Amygdala (tissue), 56 donors: ENCODE measurements around the gene EFCAB3.
"Not testable (repeated sequence)": the region's sequence is repeated elsewhere in the genome, so short reads cannot be mapped to it uniquely, and the experiment has no call there.

Experiments
- DNase-seq, 56 donors: peaks; one replicate each; lab custom pipeline; 2025; lab: John Stamatoyannopoulos, UW

EFCAB3 gene

DNA sequence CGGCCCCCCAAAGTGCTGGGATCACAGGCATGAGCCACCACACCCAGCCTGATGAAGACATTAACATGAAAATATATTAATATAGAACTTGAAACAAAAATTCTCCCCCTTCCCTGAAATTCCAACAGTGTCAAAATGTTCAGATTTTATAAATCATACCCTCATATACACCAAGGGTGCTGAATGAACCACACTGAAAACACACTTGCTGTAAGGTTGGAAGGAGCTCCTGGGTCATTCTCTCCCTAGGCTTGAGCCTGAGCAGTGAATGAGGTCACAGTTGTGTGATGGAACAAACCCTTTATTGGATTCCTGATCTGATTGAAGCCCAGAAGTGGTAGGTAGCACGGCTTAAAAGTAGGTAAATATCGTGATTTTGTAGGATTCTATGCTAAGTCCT, at the start of gene EFCAB3:
TSS of gene EFCAB3 (plus strand) at position 301 of the 400 bp plus-strand sequence. CDS start 2,427 bp downstream, outside the sequence.
- no peak for DNase-seq

GRCh38 chr17:62336527-62336926, 43.8 kb upstream of the EFCAB3 start:
- no peak for DNase-seq

DNA sequence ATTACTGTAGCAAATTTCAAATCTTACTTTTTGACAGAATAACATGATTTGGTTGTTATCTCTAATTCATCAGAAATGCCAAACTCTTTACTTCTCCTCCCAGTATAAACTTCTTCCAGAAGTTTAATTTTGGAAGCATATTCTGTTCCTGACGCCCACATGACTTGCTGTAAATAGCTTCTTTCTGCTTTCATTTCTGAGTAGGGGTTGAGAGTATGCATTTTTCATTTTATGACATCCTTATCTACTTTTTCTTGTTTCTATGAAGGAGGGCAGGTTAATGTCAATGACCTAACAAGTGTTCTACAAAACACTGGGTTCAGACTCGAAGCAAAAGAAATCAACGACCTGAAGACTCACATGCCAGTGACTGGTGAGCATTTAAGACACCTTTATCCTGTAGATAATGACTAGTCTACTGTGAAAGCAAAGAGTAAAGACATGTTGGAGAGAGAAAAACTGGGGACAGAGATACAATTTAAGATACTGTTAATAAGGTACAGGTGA, 36.5 kb upstream of the EFCAB3 start:
- no peak for DNase-seq

- DNase-seq, result no peak
These were observed 29.2 kb upstream of the EFCAB3 start for GRCh38 chr17:62351176-62351575.

- no peak for DNase-seq
These were observed 14.2 kb upstream of the EFCAB3 start for GRCh38 chr17:62366191-62366590.

- DNase-seq, result no peak
These were observed 1.2 kb downstream of the EFCAB3 start for GRCh38 chr17:62381561-62381960.

DNA sequence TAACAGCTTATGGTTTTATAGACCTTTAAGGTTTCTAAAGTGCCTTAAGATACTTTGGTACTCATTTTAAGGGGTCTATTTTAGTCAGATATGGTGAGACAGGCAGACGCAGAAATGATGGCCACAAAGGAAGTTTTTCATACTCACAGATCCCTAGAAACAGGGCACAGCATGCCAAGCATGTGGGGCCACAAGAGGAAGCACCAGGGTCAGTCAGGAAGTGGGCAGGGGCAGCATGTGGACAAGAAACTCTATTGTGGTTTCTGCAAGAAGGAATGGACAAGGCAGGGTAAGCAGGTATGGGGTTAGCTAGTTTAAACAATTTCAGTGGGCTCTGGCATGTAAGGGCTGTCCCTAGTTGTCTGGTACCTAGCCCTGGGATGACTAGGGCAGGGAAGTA, 8.5 kb downstream of the EFCAB3 start:
- DNase-seq, result no peak

DNA sequence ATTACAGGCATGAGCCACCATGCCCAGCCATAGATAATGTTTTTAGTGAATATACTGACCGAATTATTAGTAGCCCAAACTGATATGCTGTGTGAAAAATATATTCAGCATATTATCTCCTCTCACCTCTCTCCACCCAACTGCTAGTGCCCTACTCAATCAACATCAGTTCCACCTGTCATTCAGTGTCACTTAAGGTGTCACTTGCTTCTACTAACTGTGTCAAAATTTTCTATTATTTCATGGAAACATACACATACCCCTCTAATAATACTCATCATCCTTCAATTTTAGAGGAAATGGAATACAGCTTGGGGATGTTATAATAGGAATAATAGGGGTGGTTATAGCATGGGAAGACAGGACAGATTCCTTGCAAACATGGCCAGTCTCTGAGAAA, 12.6 kb downstream of the EFCAB3 start:
- DNase-seq, result no peak

- no peak for DNase-seq
These were observed 18.5 kb downstream of the EFCAB3 start for GRCh38 chr17:62398891-62399290.

DNA sequence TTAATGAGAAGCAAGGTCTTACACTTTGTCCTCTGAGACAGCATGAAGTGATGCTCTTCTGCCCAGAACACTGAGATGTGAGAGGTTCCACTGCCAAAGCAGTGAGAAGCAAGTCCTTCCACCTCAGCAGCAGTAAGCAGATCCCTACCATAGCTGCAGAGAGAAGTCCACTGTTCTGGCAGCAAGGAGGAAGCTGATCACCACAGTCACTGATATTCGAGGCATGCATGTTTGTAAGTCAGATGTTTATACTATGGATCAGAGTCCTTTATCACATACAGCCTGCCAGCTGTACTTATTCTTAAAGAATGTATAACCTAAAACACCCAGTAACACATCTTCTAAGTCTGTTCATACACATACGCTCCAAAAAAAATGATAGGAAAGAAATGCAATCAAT, 25.1 kb downstream of the EFCAB3 start:
- DNase-seq, result no peak

DNA sequence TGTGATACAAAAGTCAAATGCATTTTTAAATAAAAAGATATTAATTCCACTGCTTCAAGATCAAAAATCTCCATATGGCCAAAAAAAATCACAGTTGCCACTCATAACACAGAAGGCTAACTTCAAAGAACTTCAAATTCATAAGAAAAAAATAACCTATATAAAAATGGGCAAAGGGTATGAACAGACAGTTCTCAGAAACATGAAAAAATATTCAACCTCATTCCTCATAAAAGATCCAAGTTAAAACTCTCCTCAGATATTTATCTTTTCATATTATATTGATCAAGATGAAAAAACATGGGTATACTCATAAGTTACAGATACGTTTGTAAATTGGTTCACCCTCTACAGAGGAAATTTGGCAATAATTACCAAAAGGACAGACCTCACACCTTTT, 32.7 kb downstream of the EFCAB3 start:
- DNase-seq, result not testable (repeated sequence)

DNA sequence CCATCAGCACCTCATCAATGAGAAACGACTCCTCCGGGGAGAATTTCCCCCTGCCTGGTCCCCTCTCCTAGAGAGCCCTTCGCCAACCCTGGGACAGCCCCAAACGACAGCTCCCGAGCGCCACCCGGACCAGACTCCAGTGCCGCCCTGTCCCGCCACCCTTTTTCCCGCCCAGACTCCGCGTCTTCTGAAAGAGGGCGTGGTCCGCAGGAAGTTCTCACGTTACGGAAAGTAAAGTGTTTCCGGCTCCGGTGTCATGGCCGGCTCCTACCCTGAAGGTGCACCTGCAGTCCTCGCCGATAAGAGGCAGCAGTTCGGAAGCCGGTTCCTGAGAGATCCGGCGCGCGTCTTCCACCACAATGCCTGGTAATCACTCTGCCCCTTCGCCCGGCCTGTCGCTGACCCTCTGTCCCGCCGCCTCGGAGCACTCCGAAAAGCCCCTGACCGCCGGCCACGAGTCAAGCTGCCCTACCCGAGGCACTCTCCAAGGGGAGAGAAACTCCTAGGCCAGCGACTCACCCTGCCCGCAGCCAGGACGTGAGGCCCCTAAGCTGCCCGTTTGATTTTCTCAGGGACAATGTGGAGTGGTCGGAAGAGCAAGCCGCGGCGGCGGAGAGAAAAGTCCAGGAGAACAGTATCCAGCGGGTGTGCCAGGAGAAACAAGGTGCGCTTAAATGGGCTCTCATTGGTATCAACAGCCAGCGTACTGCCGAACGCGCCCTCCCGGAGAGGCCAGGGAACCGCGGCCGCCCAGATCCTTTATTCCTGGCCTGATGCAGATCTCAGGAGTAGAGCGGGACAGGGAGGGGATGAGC, 43.5 kb downstream of the EFCAB3 start, which contains the start of gene METTL2A:
TSS of gene METTL2A (plus strand) at position 251 of the 815 bp plus-strand sequence. CDS start at position 257, 6 bp downstream.
- DNase-seq, result peak; percentile 11 to 85 (median 63)

GRCh38 chr17:62426214-62426613, 45.9 kb downstream of the EFCAB3 start:
- not testable (repeated sequence) for DNase-seq

DNA sequence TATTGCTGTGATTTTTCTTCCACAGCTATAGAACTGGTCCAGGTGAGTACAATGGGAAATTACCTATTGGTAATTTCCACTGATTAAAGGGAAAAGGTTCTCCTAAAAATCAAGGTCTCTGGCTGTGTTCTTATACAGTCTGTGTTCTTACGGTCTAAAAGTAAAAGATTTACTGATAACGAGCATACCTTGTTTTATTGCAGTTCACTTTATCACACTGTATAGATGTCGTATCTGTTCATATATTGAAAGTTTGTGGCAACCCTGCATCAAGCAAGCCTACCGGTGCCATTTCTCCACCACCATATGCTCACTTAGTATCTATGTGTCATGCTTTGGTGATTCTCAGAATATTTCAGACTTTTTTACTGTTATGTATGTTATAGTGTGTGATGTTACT, 54.9 kb downstream of the EFCAB3 start:
- not testable (repeated sequence) for DNase-seq

DNA sequence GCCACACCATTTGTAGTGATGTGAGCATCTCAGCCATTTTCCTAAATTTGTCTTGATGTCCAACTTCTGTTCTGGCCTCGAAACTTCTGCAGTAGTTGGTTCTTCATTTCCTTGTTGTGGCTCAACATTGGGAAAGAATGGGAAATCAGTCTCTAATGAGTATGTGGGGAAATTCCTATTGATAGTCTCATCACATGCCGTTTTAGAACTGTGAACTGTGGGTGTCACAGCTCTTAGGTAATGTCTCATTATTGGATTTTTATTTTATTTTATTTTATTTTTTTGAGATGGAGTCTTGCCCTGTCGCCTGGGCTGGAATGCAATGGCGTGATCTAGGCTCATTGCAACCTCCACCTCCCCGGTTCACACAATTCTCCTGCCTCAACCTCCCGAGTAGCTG, 60.8 kb downstream of the EFCAB3 start:
- DNase-seq, result not testable (repeated sequence)

- no peak for DNase-seq
These were observed 63.7 kb downstream of the EFCAB3 start for GRCh38 chr17:62444063-62444462.

GRCh38 chr17:62445791-62446190, 65.4 kb downstream of the EFCAB3 start:
- not testable (repeated sequence) for DNase-seq

GRCh38 chr17:62452195-62452594, 71.8 kb downstream of the EFCAB3 start:
- DNase-seq, result not testable (repeated sequence)

DNA sequence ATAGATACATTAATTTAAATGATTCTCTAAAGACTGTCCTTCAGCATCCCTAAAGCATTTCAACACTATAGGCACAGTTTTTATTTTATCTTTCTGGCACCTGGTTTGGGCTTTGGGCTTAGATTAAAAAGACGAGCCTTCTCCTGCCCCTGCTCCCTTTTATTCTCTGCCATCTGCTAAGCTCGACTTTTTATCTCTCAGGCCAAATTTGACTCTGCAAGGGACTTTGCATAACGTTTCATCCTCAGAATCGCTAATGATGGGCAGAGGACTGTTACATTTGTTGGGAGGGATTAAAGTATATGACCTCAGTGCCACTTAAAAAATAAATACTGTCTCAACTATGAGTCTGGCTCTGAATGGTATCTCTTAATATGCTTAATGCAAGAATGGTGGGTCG, 72.7 kb downstream of the EFCAB3 start:
- DNase-seq, result not testable (repeated sequence)

- not testable (repeated sequence) for DNase-seq
These were observed 73.3 kb downstream of the EFCAB3 start for GRCh38 chr17:62453656-62454055.

GRCh38 chr17:62454111-62454510, 73.8 kb downstream of the EFCAB3 start:
- peak in 8 of 56 donors; percentile 1 to 17 (median 6) for DNase-seq

GRCh38 chr17:62456016-62456415, 75.7 kb downstream of the EFCAB3 start:
- DNase-seq, result no peak
